Hematopoietic multipotent progenitor cell treated with erythropoietin and hydrocortisone succinate and interleukin-3 and kit ligand, for 15 days (in vitro differentiated cells): Measurements from ENCODE around the gene PARD3B.

Experiments used
- DNase-seq: peaks from one replicate; pipeline ENCODE4 v3.0.0-alpha.2; 2015; ENCODE audit warnings: low spot score

PARD3B gene

DNA sequence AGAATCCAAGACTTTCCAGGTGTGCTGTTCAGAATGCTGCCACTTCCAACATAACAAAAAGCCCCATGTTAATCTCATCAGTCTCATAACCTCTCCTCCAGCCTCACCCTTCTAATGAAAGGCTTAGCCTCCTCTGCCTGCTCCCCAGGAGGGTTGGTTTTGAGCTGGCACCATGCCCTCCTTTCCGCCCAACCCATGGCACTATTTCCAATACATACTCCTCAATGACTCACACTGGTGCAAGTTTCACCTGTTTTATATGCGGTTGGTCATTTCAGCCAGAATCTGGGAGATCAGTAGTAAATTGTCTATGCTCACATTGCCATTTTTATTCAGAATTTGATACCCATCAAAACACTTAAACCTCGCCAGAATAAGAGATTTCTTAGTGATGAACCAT is 979.4 kb downstream of the PARD3B start:
- DNase-seq, result no peak

DNA sequence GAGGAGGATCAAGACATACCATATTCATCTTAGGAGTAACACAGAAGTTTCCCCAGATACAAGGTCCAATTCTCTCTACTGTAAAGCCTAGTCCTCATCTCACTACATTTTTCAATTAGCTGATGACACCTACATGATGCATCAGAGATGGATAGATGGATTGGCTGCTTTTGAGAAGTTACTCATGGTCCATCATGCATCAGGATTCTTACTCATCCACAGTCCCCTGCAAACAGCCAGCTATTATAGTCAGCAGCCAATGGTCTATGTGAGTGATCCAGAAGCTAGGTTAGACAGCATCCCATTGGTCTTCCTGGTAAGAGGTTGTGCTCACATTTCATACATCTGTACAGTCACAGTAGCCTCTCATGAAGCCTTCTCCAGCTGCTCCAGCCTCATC is 982.5 kb downstream of the PARD3B start:
- DNase-seq, result no peak

DNA sequence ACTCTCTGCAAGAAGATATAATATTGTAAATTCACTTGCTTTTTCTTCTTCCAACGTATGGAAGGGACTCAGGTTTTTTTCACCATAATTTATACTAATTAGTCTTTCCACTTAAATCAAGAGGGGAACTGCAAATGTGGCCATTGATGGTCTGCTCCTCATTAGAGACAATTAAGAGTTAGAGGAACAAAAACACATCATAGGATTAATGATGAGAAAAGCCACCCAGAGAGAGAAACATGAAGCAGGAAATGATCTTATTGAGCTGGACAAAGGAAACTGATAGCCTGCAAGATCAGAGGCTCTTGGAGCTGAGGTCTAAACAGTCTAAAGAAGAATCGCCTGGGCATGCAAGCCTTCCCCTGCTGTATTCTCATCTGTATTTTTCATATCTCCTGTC is 985.8 kb downstream of the PARD3B start:
- no peak for DNase-seq

DNA sequence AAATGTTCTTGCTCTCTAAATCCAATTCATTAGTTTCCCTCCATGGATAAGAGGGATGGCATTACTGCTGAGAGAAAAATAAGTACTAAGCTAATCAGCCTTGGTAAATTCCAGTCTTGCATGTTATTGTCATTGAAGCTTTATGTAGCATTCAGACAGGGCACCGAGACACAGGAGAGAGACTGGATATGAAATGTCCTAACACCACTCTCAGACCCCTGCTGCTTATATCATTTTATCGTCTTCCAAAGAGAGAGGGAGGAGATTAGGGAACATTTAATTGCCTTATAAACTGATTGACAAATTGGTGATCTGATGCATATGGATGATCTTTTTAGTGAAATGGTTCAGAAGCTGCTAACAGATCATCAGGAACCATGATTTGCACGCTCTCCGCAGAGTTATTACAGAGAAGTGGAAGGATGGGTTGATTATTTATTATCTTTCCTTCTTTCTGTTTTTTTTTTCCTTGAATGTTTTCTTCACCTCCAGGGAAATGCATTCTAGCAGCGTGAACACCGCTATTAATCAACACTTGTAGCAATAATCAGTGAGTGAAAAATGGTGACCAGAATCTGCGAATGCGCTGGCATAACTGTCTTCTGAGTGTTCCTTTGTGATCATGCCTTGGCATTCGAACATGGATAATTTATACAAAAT is 986.3 kb downstream of the PARD3B start:
- DNase-seq, result no peak

DNA sequence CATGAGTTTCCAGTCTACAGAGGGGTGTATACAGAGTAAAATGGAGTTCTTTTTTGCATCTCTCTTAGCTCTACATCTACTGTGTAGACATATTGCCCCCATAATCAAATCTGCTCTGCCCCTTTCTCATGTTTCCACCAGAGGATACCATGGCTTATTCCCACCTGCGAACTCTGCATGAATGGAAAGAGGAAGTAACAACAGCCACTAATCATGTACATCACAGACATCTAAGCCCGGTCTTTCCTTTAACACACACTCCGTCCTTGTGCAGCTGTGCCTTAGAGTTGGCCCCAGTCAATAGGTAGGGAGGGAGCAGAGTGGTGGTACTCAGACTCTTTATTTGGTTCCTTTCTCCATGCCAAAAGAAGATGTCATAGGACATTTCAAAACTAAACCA is 989.7 kb downstream of the PARD3B start:
- DNase-seq, result no peak

DNA sequence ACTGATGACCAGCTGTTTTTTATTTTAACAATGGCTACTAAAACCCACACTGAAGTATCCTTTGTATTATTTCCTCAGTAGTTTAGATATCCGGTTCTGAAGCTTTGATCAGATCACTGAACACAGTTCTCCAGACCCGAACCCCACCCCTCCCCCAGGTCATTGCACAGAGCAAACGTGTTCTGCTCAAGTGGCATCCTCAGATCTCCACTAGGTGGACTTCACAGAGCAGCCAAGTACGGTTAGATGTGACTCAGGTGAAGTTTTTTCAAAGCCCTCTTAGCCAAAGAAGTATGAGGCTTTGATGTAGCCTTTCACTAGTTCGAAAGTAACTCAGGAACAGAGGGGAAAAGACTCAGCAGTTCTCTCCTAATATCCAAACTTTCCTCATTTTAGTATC is 994.3 kb downstream of the PARD3B start:
- no peak for DNase-seq

DNA sequence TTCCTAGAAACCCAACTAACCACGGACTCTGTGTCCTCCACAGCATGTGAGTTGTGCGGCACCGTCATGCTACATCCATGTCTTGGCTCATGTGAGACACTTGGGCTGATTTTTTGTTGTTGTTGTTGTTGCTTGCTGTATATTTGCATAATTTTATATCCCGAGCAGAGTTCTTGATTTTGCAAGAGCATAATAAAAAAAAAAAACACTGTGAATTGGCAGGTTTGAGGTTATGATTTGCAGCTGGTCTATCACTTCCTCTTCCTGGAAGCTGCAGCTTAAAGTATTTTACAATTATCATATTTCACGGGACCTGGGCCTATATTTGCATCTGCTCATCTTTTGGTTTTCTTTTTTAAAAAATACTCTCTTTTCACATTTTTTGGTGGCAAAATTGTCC is 994.8 kb downstream of the PARD3B start:
- DNase-seq, result no peak

DNA sequence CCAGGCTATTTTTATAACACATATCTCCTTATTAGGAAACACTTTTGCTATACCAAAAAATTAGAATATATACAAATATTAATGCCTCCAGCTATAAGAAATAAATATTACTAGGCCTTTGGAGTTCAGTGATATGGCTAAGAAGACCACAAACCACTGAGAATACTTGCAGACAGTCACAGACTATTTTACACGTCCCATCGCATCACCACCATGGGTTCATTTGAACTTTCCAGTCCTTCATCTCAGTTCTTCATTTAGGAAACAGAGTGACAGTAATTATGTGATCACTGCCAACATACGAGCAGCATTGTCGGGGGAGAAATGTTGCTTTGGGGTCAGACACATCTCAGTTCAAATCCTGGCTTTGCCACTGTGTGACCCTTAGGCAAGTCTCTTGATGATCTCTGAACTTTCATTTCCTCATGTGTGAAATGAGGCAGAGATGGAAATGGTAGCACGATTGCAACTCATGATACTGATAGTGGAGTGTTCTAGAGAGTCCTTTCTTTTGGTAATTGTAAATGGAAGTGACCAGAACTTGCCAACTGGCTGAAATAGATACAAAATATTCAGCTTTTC is 998.1 kb downstream of the PARD3B start:
- DNase-seq, result no peak

DNA sequence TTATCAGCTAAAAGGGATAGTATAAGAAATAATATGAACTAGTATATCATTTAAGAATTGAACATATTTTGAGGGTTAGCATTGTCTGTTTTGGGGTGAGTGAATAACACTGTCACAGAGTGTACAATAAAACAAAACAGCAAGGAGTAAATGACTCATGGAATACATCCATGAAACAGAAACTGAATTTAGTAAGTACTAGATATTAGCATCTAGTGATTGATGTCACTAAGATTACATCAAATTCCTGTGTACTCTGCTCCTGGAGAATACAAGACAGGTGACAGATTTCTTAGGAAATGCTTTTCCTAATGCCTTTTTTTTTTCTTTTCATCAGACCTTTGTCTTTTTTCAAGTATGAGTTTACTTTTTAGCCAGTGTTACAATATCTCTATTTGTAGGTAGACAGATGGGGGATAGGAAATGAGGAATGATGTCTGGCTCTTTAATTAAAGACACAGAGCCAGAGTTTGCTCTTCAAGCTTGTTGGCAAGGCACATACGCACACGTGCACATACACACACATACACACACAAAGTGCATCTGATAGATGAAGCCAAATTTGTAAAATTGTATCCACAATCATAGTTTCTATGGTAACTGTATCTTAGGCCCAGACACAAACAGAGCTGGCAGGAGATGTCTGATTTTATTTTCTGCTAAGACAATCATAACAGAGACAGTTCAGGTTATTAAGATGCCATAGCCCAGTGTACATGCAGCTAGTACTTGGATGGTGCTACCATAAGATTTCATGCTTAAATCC is 998.8 kb downstream of the PARD3B start:
- no peak for DNase-seq

DNA sequence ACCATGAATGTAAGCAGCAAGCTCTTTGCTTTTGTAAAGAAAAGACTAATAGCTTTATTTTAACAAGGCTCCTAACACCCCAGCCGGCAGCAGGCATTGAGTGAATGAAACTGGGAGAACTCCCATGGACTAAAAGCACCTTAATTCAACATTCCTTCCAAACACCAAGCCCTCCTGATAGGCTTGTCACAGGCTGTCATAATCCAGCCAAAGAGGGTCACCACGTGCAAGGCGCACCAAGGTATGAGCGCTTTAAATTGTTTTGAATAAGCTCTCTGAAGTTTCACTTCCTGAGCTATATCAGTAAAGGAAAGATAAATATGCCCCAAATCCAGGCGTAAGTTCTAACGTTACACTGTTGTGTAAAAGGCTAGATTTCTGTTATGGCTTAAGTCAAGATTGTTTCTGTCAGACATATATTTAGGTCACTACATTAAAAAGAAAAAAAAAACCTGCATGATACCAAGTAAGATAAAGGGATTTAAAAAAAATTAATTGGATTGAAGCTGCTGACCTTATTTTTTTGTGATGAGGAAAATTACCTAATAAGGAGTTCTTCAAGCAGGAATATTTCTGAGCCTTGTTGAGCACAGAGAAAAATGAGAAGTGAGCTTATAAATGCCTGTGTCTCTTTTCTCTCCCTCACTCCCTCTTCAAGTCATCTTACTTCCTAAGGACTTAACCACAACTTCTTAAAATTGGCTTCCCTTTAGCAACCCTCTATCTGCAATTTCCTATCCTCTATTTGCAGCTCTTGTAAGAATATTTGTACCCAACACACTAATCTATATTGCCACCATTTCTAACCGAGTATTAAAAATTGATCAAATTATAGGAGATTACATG is 1000.9 kb downstream of the PARD3B start:
- DNase-seq, result no peak

DNA sequence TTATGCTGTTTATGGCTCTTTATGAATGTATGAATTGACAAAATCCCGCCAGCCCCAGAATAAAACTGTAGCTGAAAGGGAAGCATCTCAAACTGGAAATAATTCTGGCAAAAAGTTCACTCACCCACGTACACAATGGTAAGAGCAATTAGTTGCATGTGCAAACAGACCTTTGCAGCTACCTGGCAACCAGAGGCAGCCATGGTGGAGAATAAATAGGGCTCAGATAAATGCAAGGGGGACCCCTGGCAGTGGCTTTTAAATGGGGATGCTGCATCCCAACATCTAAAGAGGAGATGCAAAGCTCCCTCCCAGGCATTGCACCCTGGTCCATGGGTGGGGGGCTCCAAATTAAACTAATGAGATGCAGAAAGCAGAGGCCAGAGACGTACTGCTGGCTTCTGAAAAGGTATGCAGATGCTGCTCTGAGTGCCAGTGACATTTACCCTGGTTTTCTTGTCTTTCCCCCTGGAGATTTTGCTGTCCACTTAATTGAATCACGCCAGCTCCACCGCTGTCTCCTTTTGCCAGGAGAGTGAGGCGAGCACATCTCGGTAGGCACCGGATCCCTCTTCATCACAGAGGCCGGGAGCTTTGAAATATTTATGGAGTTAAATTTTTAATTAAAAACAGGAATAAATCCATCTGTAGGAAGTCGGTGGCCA is 1010.4 kb downstream of the PARD3B start:
- DNase-seq, result no peak

DNA sequence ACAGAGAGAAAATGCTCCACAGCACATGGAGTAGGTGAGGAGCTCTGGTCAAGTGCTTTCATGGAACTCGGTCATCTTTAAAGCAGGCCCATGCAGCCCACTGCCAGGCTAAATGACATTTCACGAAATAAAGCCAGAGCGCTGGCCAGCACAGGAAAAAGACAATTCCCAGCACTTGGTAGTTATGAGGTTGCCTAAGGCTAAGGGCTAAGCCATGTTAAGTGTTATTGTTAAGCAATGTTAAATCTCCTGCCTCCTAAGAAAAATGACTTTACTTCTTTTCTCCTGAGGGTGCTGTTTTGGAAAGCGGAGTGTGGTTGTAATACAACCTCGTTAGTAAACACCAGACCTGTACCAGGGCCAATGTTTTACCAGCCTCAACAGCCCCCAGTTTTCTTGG is 1011.1 kb downstream of the PARD3B start:
- DNase-seq, result no peak

DNA sequence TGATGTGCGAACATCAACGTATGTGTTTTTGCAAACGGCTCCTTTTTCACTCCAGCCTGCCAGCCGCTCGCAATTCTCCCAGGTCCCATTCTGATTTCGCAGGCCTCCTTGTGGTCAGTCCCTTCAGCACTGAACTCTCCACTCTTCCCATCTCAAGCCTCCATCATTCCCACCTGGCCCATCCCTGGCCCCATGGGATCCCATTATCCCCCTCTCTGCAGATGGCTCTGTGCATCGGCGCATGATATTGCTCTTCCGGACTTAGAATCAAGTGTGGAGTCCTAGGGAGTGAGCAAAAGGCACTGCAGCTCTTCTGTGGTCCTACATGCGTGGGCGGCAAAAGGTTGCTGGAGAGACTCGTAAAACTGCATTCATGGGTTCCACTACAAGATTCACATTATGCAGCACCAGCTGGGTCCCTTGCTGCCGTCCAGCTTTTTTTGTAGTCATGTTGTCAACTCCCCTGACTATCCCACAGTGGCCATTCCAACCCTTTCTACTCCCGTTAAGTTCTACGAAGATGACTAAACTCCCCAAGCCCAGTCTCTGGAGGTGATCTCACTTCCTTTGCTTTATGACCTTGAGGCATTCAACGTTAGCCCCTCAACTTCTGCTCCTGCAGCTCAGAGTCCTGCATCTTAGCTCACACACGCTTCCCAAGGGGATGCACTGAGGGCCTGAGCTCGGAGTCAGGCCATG is 1011.7 kb downstream of the PARD3B start:
- DNase-seq, result no peak

DNA sequence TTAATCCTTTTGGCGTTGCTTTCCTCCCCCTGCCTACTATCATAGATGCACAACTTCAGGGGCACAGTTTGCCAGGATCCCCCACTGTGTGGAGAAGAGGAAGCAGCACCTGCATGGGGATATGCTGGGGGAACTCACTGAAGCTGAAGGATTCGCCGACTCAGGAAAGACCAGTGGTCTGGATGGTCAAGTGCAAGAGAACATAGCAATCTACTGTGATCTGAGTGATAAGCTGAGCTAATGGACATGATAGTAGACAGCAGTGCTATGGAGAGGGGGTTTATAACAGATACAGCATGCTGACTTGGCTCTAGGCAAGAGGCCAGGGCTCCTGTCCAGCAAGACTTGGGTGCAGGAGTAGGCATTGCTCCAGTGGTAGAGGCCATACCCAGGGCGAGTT is 1012.6 kb downstream of the PARD3B start:
- DNase-seq, result no peak

DNA sequence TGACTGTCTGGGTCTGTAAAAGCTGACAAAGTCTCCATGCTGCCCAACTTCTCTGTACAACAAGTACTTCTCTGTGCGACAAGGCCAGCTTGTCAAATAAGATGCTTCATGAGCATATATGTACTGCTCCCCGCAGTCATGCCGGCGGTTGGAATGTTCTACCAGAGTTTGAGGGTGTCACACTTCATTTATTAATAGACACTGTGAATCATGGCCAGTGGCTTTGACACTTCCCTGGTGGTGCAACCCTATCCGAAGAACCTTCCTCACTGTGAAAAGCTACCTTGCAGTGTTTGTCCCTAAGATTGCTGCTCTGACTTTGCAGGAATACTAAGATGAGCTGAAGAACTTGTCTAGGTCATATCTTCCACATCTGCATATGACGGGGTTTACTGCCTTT is 1016.2 kb downstream of the PARD3B start:
- DNase-seq, result no peak

DNA sequence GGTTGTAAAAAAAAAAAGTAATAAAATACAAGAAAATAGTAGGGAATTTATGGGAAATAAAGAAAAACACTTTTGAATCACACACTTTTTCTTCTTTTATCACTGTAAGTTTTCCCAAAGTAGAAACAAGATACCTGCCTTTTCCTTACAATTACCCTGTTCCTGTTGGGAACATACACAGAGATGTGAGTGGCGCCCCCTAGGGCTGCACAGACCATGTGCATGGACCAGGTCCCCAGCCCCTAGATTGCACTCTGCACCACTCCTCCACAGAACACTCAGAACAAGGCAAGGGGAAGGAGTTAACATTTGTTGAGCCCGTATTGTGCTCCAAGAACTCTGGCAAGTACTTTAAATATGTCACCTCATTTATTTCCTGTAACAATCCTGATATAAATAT is 1018.4 kb downstream of the PARD3B start:
- DNase-seq, result no peak

DNA sequence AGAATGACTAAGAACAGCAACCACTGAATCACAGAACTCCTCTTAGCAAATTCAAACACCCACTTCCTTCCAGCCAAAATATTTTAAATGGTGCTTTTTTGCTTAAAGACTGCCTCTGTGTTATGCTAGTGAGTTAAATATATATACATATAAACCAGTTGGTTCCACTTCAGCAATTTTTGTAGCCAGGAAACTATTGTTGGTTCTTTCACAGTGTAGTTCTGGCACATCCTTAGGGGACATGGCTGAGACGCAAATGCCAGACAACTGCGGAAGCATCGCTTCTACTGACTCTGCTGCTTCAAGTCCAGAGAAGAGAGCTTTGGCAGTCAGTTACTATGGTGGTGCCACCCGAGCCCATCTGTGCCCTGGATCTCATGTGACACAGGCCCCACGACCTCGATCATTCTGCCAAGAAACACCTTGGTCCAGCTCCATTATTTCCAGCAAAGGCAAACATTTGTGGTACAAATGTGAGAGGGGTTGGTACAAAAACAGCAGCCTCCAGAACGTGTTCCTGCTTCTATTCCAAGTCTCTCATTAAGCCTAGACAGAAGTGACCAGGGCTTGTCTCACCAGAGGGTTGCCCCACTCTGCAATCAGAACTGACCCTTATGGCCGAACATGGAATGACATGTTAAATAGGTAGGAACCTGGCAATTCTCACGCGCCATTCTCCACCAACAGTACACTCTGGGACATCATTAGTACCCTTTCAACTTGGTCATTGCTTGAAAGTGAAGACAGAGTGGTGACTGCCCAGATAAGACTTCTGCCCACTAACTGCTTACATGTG is 1019.3 kb downstream of the PARD3B start:
- no peak for DNase-seq

DNA sequence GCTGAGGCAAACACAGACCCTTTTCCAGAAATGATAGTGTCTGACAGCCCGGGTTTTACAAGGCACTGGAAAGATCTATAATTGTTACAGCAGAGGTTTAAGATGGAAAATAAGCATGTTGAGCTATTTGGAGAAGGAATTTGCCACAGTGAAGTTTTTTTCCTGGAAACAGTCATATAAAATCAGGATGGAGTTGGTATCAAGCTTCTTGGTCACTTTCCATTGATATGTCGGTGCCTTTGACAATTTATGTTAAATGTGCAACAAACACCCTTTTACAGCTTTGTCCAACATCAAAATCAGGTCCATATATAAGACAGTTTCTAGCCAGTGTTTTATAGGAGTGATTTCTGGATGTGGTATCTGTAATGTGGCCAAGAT is 1019.9 kb downstream of the PARD3B start:
- no peak for DNase-seq

DNA sequence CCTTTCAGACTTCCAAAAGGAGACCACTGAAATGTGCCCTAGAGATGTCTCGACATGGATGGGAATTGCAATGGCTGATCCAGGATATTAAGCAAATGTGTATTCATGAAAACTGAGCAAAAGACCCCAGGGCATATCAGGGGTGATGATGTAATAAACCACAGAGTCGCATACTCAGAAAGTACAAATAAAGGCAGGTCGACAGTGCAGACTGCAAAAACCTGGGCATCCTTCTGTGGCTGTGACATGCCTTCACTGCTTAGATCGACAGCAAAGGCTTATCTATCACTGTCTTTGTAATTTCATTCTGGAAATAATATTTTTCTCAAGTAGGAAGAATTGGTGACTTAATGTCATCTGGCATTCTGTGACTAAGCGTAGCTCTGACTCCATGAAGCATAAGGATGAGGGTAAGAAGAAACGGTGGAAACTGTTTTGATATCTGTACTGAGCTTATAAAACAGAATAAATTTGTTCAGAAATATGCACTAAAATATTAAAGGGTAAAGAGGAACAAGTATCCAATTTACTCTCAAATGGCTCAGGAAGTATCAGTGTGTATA is 1021.4 kb downstream of the PARD3B start:
- no peak for DNase-seq

DNA sequence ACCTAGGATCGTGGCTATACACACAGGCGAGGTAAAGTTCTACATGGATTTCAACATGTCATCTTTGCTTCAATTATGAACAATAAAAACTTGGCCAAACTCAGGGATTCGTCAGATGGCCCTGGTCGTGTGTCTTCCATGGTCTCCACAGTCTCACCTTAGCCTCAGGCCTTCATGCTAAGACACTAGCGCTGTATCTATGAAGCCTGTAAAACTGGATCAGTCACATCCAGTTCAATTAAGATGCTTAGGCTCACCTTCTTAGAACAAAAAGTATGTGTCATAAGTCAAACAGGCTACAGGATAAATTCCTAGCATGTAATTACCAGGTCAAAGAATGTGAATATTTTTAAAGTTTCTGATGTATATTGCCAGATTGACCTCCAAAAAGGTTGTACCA is 1023.3 kb downstream of the PARD3B start:
- DNase-seq, result no peak
